Caco-2 (cell line): Measurements from ENCODE around the gene C15orf39. TPM values are rescaled to one million over a fixed set of nuclear protein-coding genes. Genes with fewer than 3 reads are reported as not detected.

Experiments
- BruUV-seq: library from RNA; stranded (reverse); fragments of 400-500 nt; replicated peaks from 2 replicates; lab custom pipeline; 2021; lab: Mats Ljungman, UMichigan
- CTCF ChIA-PET: fragments of 300-600 bp; sonication (Branson Sonifier 250); formaldehyde crosslinking; loops from one replicate; lab custom pipeline; 2022; ENCODE audit warnings: antibody characterized with exemption; lab: Charles Lee
- POLR2A ChIA-PET: fragments of 300-600 bp; sonication (Branson Sonifier 250); formaldehyde crosslinking; loops from one replicate; lab custom pipeline; 2022; ENCODE audit warnings: antibody characterized with exemption; lab: Charles Lee
- DNase-seq, 2 experiments: peaks; one replicate each; pipeline versions ENCODE4 v3.0.0 to v3.0.0-alpha.2; 2020 to 2022
- H3K27me3 ChIP-seq: replicated peaks from 2 replicates; pipeline ENCODE4 v1.6.0; 2011; ENCODE audit warnings: low read length; ENCODE audit not compliant: control insufficient read depth, insufficient read depth
- H3K36me3 ChIP-seq: 2 replicates; pipeline ENCODE4 v1.5.1; 2011; ENCODE audit warnings: low read length; ENCODE audit not compliant: control insufficient read depth, insufficient read depth
- H3K4me1 ChIP-seq: fragments of 250-450 bp; sonication (Bioruptor Pico); 2 replicates; pipeline ENCODE4 v1.5.1; 2020; ENCODE audit warnings: mild to moderate bottlenecking
- H3K4me3 ChIP-seq: 2 replicates; pipeline ENCODE4 v1.5.1; 2011; ENCODE audit warnings: low read depth, mild to moderate bottlenecking, control low read depth, low read length
- H3K9me3 ChIP-seq: fragments of 250-450 bp; sonication (Bioruptor Pico); 2 replicates; pipeline ENCODE4 v1.5.1; 2020; ENCODE audit warnings: mild to moderate bottlenecking, moderate library complexity
- H3K27ac Mint-ChIP-seq: one replicate; pipeline ENCODE4 v1.8.0; 2022; ENCODE audit warnings: mixed read lengths; ENCODE audit not compliant: unreplicated experiment
- H3K27me3 Mint-ChIP-seq: one replicate; pipeline ENCODE4 v1.8.0; 2022; ENCODE audit warnings: mixed read lengths; ENCODE audit not compliant: insufficient read depth, unreplicated experiment
- H3K36me3 Mint-ChIP-seq: one replicate; pipeline ENCODE4 v1.8.0; 2022; ENCODE audit warnings: mild to moderate bottlenecking, mixed read lengths; ENCODE audit not compliant: insufficient read depth, unreplicated experiment
- H3K4me1 Mint-ChIP-seq: one replicate; pipeline ENCODE4 v1.8.0; 2022; ENCODE audit warnings: low read depth, mixed read lengths; ENCODE audit not compliant: unreplicated experiment
- H3K4me3 Mint-ChIP-seq: one replicate; pipeline ENCODE4 v1.8.0; 2022; ENCODE audit warnings: mild to moderate bottlenecking, moderate library complexity, mixed read lengths; ENCODE audit not compliant: unreplicated experiment
- H3K9me3 Mint-ChIP-seq: one replicate; pipeline ENCODE4 v1.8.0; 2022; ENCODE audit warnings: mixed read lengths; ENCODE audit not compliant: unreplicated experiment
- CTCF ChIP-seq, 2 experiments: fragments of 200-600 bp in 1 of 2; IDR thresholded peaks; 1 replicate in 1 of 2; 2 replicates in 1 of 2; pipeline versions ENCODE4 v1.5.1 to v1.8.0; 2011 to 2022; ENCODE audit warnings: antibody characterized with exemption in 1 of 2, control low read depth in 1 of 2, inconsistent platforms in 1 of 2, low read depth in 1 of 2, low read length in 1 of 2, mild to moderate bottlenecking in 1 of 2, moderate library complexity in 1 of 2; ENCODE audit not compliant: insufficient read depth in 1 of 2, severe bottlenecking in 1 of 2, unreplicated experiment in 1 of 2
- intact Hi-C: fragments of 100-400 bp; cut with micrococcal nuclease; formaldehyde crosslinking; loops from one replicate; pipeline ENCODE4 v1.10.0; 2022; ENCODE audit not compliant: unreplicated experiment
- total RNA-seq: library from RNA; stranded (reverse); gene quantifications from 2 replicates; pipeline ENCODE4 v1.2.3, GENCODE V29; 2022

Gene C15orf39
- total RNA-seq, 1 experiment from 2014 or later: 48.2 TPM

GRCh38 chr15:75204340-75205063, 2.8 kb downstream of the C15orf39 start:
- peak overlapping the region; percentile 79 for H3K27ac Mint-ChIP-seq
- peak; percentile 94 to 95 for DNase-seq
- intact Hi-C loops: loop anchor here (1.0 to 5.0 kb wide), 5 partner anchors 42 to 247 kb away; partner anchors contain the start of gene RPP25
- Histone ChIP-seq H3K4me3 (no peak overlapping the region), H3K4me1 (peaks cover 33% of the 10 kb centered on the region), H3K9me3 (no peaks in the 10 kb centered on the region), H3K27me3 (no peaks in the 10 kb centered on the region), H3K36me3 (no peaks in the 10 kb centered on the region; the same call in none of the 2 replicates)
- BruUV-seq: no TSS peak
- H3K4me1 Mint-ChIP-seq: peaks cover 29% of the 10 kb centered on the region
- H3K27me3 Mint-ChIP-seq: no peaks in the 10 kb centered on the region
- H3K9me3 Mint-ChIP-seq: no peaks in the 10 kb centered on the region
- peaks cover 53% of the 10 kb centered on the region for H3K36me3 Mint-ChIP-seq
- peak overlapping the region; percentile 95 for H3K4me3 Mint-ChIP-seq
- peak; percentile 82 to 96 for TF ChIP-seq CTCF (IDR thresholded peaks at IDR 0.05; ENCODE audit: insufficient read depth in 1 of 2, low read depth in 1 of 2, low read length in 1 of 2, severe bottlenecking in 1 of 2, unreplicated experiment in 1 of 2)
- POLR2A ChIA-PET: interaction anchor here (0.6 to 1.2 kb wide), 2 partner anchors 23 to 175 kb away, joined by 3 to 4 read pairs; no protein-coding TSS in a partner anchor
- CTCF ChIA-PET: interaction anchor here (0.6 to 2.4 kb wide), 12 partner anchors 23 to 181 kb away, joined by 3 to 24 read pairs (median 6); partner anchors contain the start of gene PPCDC

- H3K9me3 ChIP-seq: no peaks in the 10 kb centered on the region
- BruUV-seq: no TSS peak
- Mint-ChIP-seq H3K27me3 (no peaks in the 10 kb centered on the region), H3K4me3 (peak overlapping the region; percentile 95), H3K27ac (peak overlapping the region; percentile 79), H3K9me3 (no peaks in the 10 kb centered on the region), H3K4me1 (peaks cover 27% of the 10 kb centered on the region), H3K36me3 (peaks cover 58% of the 10 kb centered on the region)
- TF ChIP-seq CTCF (IDR thresholded peaks at IDR 0.05; ENCODE audit: insufficient read depth in 1 of 2, low read depth in 1 of 2, low read length in 1 of 2, severe bottlenecking in 1 of 2, unreplicated experiment in 1 of 2): no peak
- no peak overlapping the region for H3K4me3 ChIP-seq
- intact Hi-C loops: no loop called here
- ChIA-PET CTCF (interaction anchor here (0.6 to 2.4 kb wide), 9 partner anchors 23 to 176 kb away, joined by 3 to 24 read pairs (median 9); no protein-coding TSS in a partner anchor), POLR2A (interaction anchor here (1.2 kb wide), 1 partner anchor 23 kb away, joined by 3 read pairs; no protein-coding TSS in a partner anchor)
- DNase-seq: no peak
- no peaks in the 10 kb centered on the region for H3K27me3 ChIP-seq
- H3K36me3 ChIP-seq: peaks cover 2% of the 10 kb centered on the region
- H3K4me1 ChIP-seq: peaks cover 27% of the 10 kb centered on the region
Measured at GRCh38 chr15:75205064-75205395, 3.3 kb downstream of the C15orf39 start.

- H3K9me3 Mint-ChIP-seq: no peaks in the 10 kb centered on the region
- no peaks in the 10 kb centered on the region for H3K27me3 Mint-ChIP-seq
- no peak overlapping the region for H3K4me3 Mint-ChIP-seq
- BruUV-seq: no TSS peak
- peaks cover 17% of the 10 kb centered on the region for H3K4me1 Mint-ChIP-seq
- peaks cover 22% of the 10 kb centered on the region for H3K4me1 ChIP-seq
- H3K27me3 ChIP-seq: no peaks in the 10 kb centered on the region
- TF ChIP-seq CTCF (IDR thresholded peaks at IDR 0.05; ENCODE audit: insufficient read depth in 1 of 2, low read depth in 1 of 2, low read length in 1 of 2, severe bottlenecking in 1 of 2, unreplicated experiment in 1 of 2): no peak
- peaks cover 2% of the 10 kb centered on the region for H3K36me3 ChIP-seq
- H3K9me3 ChIP-seq: no peaks in the 10 kb centered on the region
- POLR2A ChIA-PET: no interaction called here
- intact Hi-C loops: no loop called here
- peaks cover 68% of the 10 kb centered on the region for H3K36me3 Mint-ChIP-seq
- no peak overlapping the region for H3K4me3 ChIP-seq
- no peak for DNase-seq
- H3K27ac Mint-ChIP-seq: no peak overlapping the region
- CTCF ChIA-PET: no interaction called here
Measured at GRCh38 chr15:75206006-75206405, 4.3 kb downstream of the C15orf39 start.
